GM12864 (cell line): ENCODE results near the gene METTL15.
"Not testable (repeated sequence)": the region's sequence is repeated elsewhere in the genome, so short reads cannot be mapped to it uniquely, and the experiment has no call there.

Experiments
- DNase-seq: peaks from one replicate; pipeline ENCODE4 v3.0.0-alpha.2; 2011; ENCODE audit warnings: low read depth
- H3K4me3 ChIP-seq: 2 replicates; pipeline ENCODE4 v1.5.1; 2011; ENCODE audit warnings: mild to moderate bottlenecking, low read depth, low read length, control low read depth
- TF ChIP-seq, protein P1 (sequence below): IDR thresholded peaks from 2 replicates; pipeline ENCODE4 v1.5.1; 2011; ENCODE audit warnings: low read depth, mild to moderate bottlenecking, moderate library complexity, low read length, control low read depth, inconsistent platforms; ENCODE audit errors: missing control alignments

Gene METTL15, protein sequence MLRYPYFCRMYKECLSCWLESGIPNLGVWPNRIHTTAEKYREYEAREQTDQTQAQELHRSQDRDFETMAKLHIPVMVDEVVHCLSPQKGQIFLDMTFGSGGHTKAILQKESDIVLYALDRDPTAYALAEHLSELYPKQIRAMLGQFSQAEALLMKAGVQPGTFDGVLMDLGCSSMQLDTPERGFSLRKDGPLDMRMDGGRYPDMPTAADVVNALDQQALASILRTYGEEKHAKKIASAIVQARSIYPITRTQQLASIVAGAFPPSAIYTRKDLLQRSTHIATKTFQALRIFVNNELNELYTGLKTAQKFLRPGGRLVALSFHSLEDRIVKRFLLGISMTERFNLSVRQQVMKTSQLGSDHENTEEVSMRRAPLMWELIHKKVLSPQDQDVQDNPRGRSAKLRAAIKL

DNA sequence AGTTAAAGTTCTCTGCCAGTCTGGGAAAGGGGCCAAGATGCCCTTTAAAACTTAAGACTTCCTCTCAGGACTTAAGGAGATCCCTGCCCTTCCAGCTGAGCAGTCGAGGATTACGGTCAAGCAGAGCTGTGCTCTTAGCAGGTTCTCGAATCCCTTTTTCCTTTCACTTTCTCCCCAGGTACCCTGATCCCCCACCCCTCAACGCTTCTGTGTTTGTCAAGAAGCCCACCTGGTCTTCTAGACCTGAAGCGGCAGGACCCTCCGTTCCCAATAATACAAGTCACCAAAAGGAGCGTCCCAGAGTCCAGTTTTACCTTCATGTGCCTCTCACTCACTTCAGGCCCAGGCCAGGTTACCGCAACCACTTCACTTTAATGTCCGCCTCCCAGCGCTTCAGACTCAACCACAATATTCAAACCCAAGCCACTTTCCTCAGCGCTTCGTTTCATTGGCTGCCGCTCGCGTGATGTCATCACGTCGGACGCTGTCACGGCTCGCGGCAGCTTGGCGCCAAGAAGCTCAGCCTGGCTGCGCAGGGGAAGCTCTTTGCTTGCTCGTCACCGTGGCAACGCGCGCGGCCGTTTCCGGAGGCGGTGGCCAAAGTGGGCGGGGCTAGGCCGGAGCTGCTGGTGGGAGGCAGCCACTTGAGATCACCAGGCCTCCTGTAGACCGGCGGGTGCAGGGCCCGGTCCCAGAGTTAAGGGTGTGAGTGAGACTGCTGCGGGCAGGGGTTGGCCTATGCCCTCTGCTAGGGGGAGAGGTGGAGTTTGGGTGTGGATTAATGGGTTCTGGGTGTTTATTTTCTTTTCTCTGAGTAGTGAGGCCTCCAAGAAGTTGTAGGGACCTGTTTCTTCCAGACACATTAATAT lies at the start of gene METTL15, which contains the start of gene KIF18A:
TSS of gene METTL15 (plus strand) at position 639 of the 869 bp plus-strand sequence. CDS start 4,947 bp downstream, outside the sequence.
TSS of gene KIF18A (minus strand) at position 407 of the 869 bp plus-strand sequence. CDS start 10,209 bp downstream, outside the sequence.
- DNase-seq = peak; percentile 96
- TF ChIP-seq, protein P1, sequence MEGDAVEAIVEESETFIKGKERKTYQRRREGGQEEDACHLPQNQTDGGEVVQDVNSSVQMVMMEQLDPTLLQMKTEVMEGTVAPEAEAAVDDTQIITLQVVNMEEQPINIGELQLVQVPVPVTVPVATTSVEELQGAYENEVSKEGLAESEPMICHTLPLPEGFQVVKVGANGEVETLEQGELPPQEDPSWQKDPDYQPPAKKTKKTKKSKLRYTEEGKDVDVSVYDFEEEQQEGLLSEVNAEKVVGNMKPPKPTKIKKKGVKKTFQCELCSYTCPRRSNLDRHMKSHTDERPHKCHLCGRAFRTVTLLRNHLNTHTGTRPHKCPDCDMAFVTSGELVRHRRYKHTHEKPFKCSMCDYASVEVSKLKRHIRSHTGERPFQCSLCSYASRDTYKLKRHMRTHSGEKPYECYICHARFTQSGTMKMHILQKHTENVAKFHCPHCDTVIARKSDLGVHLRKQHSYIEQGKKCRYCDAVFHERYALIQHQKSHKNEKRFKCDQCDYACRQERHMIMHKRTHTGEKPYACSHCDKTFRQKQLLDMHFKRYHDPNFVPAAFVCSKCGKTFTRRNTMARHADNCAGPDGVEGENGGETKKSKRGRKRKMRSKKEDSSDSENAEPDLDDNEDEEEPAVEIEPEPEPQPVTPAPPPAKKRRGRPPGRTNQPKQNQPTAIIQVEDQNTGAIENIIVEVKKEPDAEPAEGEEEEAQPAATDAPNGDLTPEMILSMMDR = no peak
- peak within 1 kb of the TSS; percentile 82 for H3K4me3 ChIP-seq

DNA sequence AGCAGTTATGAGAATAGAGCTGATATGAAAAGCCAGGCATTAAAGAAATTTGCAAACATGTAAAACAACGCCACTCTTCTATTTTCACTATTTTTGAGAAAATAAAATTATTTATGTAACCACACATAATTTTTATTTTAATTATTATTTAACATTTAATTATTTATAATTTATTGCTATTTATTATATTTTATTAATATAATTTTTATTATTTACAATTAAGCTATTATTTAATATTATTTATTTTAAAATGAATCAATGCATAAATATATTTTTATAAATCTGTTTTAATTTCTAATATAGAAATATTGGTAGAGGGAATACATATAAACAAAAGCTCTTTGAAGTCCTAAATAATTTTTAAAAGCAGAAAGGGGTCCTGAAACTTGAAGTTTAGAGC lies 36.9 kb upstream of the METTL15 start:
- TF ChIP-seq, protein P1 = no peak
- H3K4me3 ChIP-seq = no peak overlapping the region
- no peak for DNase-seq

DNA sequence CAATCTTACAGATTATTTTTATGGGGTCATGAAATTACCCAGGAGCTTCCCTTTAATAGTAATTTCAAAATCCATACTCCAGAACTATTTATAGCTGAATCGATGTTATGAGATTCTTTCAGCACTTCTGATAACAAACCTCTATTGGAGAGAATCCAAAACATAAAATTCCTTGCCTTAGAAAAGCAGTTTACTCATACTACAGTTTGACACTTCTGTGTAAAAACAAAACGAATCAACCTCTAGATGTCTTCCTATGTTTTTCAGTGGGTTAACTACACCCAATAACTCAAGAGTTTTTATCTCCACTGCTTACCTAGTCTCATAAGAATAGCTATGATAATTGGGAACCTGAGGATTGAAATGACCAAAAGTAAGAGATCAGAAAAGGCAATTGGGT lies 35.9 kb upstream of the METTL15 start:
- no peak overlapping the region for H3K4me3 ChIP-seq
- TF ChIP-seq, protein P1 = no peak
- no peak for DNase-seq

DNA sequence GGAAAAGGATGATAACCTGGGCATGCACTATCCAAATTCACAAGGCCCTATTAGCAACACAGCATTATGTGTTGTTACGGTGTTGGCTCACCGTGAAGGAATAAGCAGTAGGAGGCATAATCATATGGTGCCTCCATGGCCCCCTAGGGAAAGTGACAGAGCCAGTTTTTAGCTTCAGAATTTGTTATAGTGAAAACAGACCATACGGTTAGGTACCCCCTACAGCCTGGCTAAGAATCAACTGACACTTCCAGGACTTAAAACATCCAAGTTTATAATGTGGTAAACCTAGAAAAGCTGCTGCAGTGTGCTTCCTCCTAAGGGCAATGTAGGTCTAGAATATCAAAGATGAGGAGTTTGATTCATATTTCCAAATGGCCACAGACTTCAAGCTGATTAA lies 30.7 kb upstream of the METTL15 start:
- TF ChIP-seq, protein P1 = no peak
- no peak overlapping the region for H3K4me3 ChIP-seq
- no peak for DNase-seq

DNA sequence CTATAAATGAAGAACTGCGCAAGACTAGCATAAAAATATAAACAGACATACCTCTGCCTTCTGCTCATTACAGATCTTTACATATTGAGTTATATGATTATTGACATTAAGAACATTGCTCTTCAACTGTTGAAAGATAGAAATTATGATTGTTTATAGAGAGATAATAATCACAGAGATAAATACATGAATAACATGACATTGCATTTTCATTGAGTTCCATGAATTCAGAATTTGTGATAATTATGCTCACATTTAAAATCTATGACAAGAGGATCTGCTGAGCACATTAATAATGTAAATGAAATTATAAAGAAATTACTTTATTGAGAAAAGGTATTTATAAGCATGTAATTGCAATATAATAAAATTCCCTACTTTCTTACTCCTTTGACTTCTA lies 25.1 kb upstream of the METTL15 start:
- DNase-seq = no peak
- TF ChIP-seq, protein P1 = no peak

DNA sequence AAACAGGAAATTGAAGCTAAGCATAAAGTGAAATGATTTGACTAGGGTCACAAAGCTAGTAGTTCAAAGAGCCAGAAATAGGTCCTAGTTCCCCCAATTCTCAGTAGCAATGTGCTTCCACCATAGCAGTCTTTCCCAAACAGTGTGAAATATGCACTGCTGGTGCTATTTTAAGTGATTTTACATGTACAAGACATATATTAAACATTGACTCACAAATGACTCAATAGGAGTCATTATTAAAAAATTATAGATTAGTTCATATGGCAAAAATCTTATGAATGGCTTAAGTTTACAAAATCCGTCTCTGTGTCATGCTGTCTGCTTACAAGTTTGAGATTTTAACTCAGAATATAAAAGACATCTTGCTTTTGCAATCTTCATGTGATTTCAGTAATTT lies 21.6 kb upstream of the METTL15 start:
- TF ChIP-seq, protein P1 = no peak
- DNase-seq = no peak
- H3K4me3 ChIP-seq = no peak overlapping the region

More for the DNA sequence above, 25.1 kb upstream of the METTL15 start:
- H3K4me3 ChIP-seq = no peak overlapping the region

DNA sequence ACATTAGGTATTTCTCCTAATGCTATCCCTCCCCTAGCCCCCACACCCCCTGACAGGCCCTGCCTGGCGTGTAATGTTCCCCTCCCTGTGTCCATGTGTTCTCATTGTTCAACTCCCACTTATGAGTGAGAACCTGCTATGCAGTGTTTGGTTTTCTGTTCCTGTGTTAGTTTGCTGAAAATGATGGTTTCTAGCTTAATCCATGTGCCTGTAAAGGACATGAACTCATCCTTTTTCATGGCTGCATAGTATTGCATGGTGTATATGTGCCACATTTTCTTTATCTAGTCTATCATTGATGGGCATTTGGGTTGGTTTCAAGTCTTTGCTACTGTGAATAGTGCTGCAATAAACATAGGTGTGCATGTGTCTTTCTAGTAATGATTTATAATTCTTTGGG lies 21.0 kb upstream of the METTL15 start:
- DNase-seq, H3K4me3 ChIP-seq: not testable (repeated sequence)

DNA sequence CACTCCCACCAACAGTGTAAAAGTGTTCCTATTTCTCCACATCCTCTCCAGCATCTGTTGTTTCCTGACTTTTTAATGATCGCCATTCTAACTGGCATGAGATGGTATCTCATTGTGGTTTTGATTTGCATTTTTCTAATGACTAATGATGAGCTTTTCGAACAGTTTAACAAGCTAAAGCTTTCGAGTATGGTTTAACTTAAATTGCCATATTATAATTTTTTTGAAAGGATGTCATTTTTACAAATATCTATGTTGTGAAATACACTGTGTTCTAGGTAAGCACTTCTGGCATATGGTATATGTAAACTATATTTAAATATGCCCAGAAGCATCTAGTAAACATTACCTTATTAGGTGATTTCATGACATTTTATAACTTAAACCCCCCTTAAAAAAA lies 20.5 kb upstream of the METTL15 start:
- not testable (repeated sequence) for DNase-seq

More for the DNA sequence above, 20.5 kb upstream of the METTL15 start:
- not testable (repeated sequence) for H3K4me3 ChIP-seq
